SK-N-MC (cell line): ENCODE measurements around the gene CCDC88C.

ENCODE experiments used
- EZH2 ChIP-seq: fragments of 200-600 bp; sonication (generic); IDR thresholded peaks from one replicate; pipeline ENCODE4 v1.6.1; 2017; ENCODE audit warnings: antibody characterized with exemption
- FOXP2 ChIP-seq: optimal IDR thresholded peaks from 2 replicates; pipeline ENCODE3; 2011; ENCODE audit warnings: mild to moderate bottlenecking, moderate library complexity; ENCODE audit not compliant: insufficient read depth; ENCODE audit errors: extremely low read length, control extremely low read depth
- POLR2AphosphoS5 ChIP-seq: IDR thresholded peaks from 2 replicates; pipeline ENCODE4 v1.6.1; 2012; ENCODE audit warnings: mild to moderate bottlenecking, low read depth, low read length, borderline replicate concordance

GRCh38 chr14:91373591-91374254, 43.9 kb downstream of the CCDC88C start:
- no peak for TF ChIP-seq EZH2
- TF ChIP-seq POLR2AphosphoS5, result no peak; the same call in 1 of the 2 replicates
- no peak for TF ChIP-seq FOXP2
